Left kidney (tissue), 8 donors: Measurements from ENCODE around the gene GIPC2. TPM values are rescaled to one million over a fixed set of nuclear protein-coding genes. Genes with fewer than 3 reads are reported as not detected.
"Not testable (repeated sequence)": the region's sequence is repeated elsewhere in the genome, so short reads cannot be mapped to it uniquely, and the experiment has no call there.

ENCODE experiments used
- DNase-seq: peaks from one replicate; pipeline ENCODE4 v3.0.0-alpha.2; 2013
- long read RNA-seq, 8 donors: transcript quantifications; one replicate each; lab custom pipeline, GENCODE V29; 2026
- polyA plus RNA-seq: library from polyadenylated mRNA; unstranded; fragments of 120-200 nt; gene quantifications from one replicate; pipeline ENCODE4 v1.2.1, GENCODE V29; 2013; ENCODE audit not compliant: insufficient read length

Gene GIPC2
- polyA plus RNA-seq: 21.6 TPM
- long read RNA-seq, donor 1, transcript GIPC2-201 (6 exons, 3,847 nt): major isoform, 8 of 8 reads
- long read RNA-seq, donor 1, partial matches to known transcripts: 0 of 8 reads
- long read RNA-seq, donor 1, other reads (novel, unspliced or antisense): 0 of 8 reads
- long read RNA-seq, donor 2, transcript GIPC2-201 (6 exons, 3,847 nt): major isoform, 15 of 15 reads
- long read RNA-seq, donor 2, partial matches to known transcripts: 0 of 15 reads
- long read RNA-seq, donor 2, other reads (novel, unspliced or antisense): 0 of 15 reads
- long read RNA-seq, donor 3, transcript GIPC2-201 (6 exons, 3,847 nt): major isoform, 6 of 6 reads
- long read RNA-seq, donor 3, partial matches to known transcripts: 0 of 6 reads
- long read RNA-seq, donor 3, other reads (novel, unspliced or antisense): 0 of 6 reads
- long read RNA-seq, donor 4: 0 reads
- long read RNA-seq, donor 5, transcript GIPC2-201 (6 exons, 3,847 nt): major isoform, 10 of 43 reads
- long read RNA-seq, donor 5, partial matches to known transcripts: 33 of 43 reads
- long read RNA-seq, donor 5, other reads (novel, unspliced or antisense): 0 of 43 reads
- long read RNA-seq, donor 6, partial matches to known transcripts: 0 of 4 reads
- long read RNA-seq, donor 6, other reads (novel, unspliced or antisense): 0 of 4 reads
- long read RNA-seq, donor 7, transcript GIPC2-201 (6 exons, 3,847 nt): major isoform, 6 of 6 reads
- long read RNA-seq, donor 7, partial matches to known transcripts: 0 of 6 reads
- long read RNA-seq, donor 7, other reads (novel, unspliced or antisense): 0 of 6 reads
- long read RNA-seq, donor 8, transcript GIPC2-201 (6 exons, 3,847 nt): major isoform, 5 of 5 reads
- long read RNA-seq, donor 8, partial matches to known transcripts: 0 of 5 reads
- long read RNA-seq, donor 8, other reads (novel, unspliced or antisense): 0 of 5 reads

GRCh38 chr1:78045926-78046778 is at the start of gene GIPC2:
TSS of gene GIPC2 (plus strand) at chr1:78045966. CDS start at chr1:78046095, 129 bp downstream.
- DNase-seq: peak; percentile 48

GRCh38 chr1:77996734-77997133 is 49.0 kb upstream of the GIPC2 start:
- no peak for DNase-seq

- not testable (repeated sequence) for DNase-seq
These were observed 45.2 kb upstream of the GIPC2 start for GRCh38 chr1:78000536-78000935.

- DNase-seq: no peak
These were observed 42.6 kb upstream of the GIPC2 start for GRCh38 chr1:78003070-78003746.

GRCh38 chr1:78003882-78004718 is 41.7 kb upstream of the GIPC2 start:
- DNase-seq: peak; percentile 68

GRCh38 chr1:78004719-78005447 is 40.9 kb upstream of the GIPC2 start, which contains the start of gene DNAJB4:
TSS of gene DNAJB4 (plus strand) at chr1:78004939. CDS start at chr1:78005111, 172 bp downstream.
- peak; percentile 96 for DNase-seq

- DNase-seq: no peak
These were observed 40.4 kb upstream of the GIPC2 start for GRCh38 chr1:78005448-78005722.

- peak; percentile 88 for DNase-seq
These were observed 40.0 kb upstream of the GIPC2 start for GRCh38 chr1:78005755-78006154.

GRCh38 chr1:78006521-78006920 is 39.2 kb upstream of the GIPC2 start:
- no peak for DNase-seq

GRCh38 chr1:78007677-78008341 is 38.0 kb upstream of the GIPC2 start:
- DNase-seq: no peak

- DNase-seq: no peak
These were observed 36.5 kb upstream of the GIPC2 start for GRCh38 chr1:78009276-78009675.

- no peak for DNase-seq
These were observed 35.9 kb upstream of the GIPC2 start for GRCh38 chr1:78009836-78010235.

- DNase-seq: no peak
These were observed 34.7 kb upstream of the GIPC2 start for GRCh38 chr1:78011050-78011449.

GRCh38 chr1:78015148-78015547 is 30.6 kb upstream of the GIPC2 start:
- DNase-seq: no peak

GRCh38 chr1:78019024-78019423 is 26.7 kb upstream of the GIPC2 start:
- DNase-seq: no peak

- DNase-seq: not testable (repeated sequence)
These were observed 24.6 kb upstream of the GIPC2 start for GRCh38 chr1:78021134-78021533.

- DNase-seq: no peak
These were observed 16.0 kb upstream of the GIPC2 start for GRCh38 chr1:78029793-78030192.

GRCh38 chr1:78032996-78033796 is 12.6 kb upstream of the GIPC2 start:
- DNase-seq: no peak
